Uterus (tissue), 2 donors: ENCODE measurements around the gene ADAMTS12.

Experiments used
- CTCF ChIP-seq, 4 experiments: fragments of 200-600 bp in 2 of 4; fragments of 450-650 bp in 2 of 4; sonication (generic) in 2 of 4; IDR thresholded peaks; one replicate each; pipeline ENCODE4 v1.5.1; 2016 to 2019; ENCODE audit warnings: antibody characterized with exemption in 4 of 4, mild to moderate bottlenecking in 2 of 4, moderate library complexity in 1 of 4
- POLR2A ChIP-seq, 2 donors: fragments of 450-650 bp; IDR thresholded peaks; one replicate each; pipeline ENCODE4 v1.6.1; 2016; ENCODE audit warnings: antibody characterized with exemption in 2 of 2, mild to moderate bottlenecking in 1 of 2, moderate library complexity in 1 of 2

GRCh38 chr5:33808699-33809098, 83.1 kb downstream of the ADAMTS12 start:
- no peak for TF ChIP-seq POLR2A (IDR thresholded peaks at IDR 0.05)
- no peak for TF ChIP-seq CTCF (IDR thresholded peaks at IDR 0.05)
